GM04503 (cell line): ENCODE results near the gene ZBTB45.
"Not testable (repeated sequence)": the region's sequence is repeated elsewhere in the genome, so short reads cannot be mapped to it uniquely, and the experiment has no call there.

Experiments used
- DNase-seq: peaks from one replicate; pipeline ENCODE4 v3.0.0-alpha.2; 2012; ENCODE audit warnings: low read depth

The ZBTB45 gene

GRCh38 chr19:58554494-58555368, 35.1 kb upstream of the ZBTB45 start, which contains the start of gene CHMP2A:
TSS of gene CHMP2A (minus strand) at chr19:58555105. CDS start at chr19:58554212, 893 bp downstream.
- peak; percentile 67 for DNase-seq

DNA sequence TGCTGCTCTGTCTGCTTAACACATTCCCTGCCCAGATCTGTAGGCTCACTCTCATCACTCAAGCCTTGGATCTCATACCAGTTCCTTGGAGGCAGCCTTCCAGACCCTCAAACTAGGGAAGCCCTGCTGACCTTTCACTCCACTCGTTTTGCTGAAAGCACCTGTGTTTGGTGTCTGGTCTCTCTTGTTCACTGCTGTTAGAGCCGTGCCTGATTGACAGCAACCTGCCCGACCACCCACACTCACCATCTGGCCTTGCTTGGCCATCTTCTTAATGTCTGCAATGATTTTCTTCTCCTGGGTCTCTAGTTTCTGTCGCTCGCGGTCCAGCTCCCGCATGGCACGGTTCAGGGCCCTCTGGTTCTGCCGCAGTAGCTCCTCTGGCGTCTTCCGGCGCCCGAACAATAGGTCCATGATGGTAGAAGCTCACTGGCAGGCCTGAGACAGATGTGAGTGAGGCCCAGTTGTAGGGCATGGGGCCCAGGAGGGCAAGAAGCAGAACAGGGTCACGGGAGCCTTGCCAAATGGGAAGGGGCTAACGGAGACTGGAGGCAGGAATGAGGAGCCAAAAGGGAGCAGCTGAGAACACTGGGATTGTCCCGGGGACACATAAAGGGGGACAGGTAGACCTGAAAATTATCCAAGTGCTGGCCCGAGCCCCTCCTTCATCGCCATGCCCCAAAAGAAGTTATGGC, 34.3 kb upstream of the ZBTB45 start:
- no peak for DNase-seq

DNA sequence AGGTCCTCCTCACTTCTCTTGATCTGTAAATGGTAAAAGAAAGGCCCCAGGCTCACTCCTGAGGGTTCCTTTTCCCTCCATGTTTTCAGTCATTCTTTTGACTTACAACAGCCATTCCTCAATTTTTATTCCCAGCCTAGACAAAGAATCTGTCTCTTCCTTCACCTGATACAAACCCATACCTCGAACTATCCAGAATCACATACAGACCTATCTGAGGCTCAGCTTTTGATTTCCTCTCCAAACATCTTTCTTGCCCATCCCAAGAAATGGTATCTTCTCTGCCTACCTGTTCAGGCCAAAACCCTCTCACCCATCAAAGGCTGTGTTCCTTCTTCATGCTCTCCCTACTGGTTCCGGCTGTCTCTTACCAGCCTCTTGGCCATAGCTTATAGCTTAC, 33.0 kb upstream of the ZBTB45 start:
- DNase-seq = no peak

DNA sequence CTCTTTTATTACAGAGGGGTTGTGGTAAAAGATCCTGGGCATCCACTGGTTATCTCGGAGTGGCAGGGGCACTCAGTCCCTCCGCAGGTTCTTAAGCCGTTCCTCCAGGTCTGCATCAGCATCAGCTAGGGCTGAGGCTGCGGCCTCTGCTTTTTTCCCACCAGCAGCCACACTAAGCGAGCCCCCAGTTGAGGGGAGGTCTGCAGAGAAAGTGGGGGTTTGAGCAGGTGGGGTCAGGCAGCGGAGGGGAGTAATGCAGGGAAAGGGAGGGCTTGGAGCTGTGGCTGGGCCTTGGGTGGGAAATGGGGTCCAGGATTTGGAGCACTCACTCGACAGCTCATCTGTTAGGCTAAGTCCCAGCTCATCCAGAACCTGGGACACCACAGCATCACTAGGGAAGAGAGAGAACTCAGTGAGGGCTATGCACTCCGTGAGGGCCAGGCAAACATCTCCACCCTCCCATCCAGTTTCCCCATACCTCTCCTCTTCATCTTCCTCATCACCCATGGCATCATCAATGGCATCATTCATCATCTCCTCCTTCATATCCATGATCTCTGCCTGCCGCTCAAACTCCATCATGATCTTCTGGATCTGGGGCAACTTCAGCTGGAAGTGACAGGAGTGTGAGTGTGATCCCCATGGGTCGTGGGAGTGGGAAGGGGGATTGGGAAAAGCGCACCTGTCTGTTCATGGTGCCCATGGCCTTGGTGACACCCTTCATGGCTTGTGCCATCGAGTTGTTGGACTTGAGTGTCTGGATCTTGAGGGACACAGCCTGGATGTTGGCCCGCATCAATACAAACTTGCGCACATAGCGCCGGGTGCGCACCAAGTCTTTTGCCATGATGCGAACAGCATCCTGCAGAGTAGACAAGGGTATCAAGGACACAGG, 32.2 kb upstream of the ZBTB45 start:
- DNase-seq = no peak

DNA sequence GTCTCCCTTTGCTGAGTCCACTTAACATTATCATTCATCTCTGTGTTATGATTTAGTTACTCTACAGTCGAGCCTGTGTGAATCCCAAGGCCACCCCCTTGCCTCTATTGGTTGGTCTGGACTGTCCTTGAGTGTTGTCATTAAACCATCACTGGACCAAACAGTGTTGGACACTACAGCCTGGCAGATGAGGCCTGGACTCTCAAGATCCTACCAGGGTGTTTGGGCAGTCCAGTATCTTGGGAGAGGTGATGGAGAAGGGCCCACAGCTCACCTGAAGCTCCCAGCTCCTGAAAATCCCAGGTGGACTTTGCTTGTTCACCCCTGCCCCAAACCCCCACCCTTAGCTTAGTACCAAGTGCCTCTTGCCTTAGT, 31.5 kb upstream of the ZBTB45 start:
- DNase-seq = no peak

GRCh38 chr19:58550362-58551122, 30.9 kb upstream of the ZBTB45 start:
- no peak for DNase-seq

GRCh38 chr19:58549664-58550361, 30.2 kb upstream of the ZBTB45 start:
- no peak for DNase-seq

DNA sequence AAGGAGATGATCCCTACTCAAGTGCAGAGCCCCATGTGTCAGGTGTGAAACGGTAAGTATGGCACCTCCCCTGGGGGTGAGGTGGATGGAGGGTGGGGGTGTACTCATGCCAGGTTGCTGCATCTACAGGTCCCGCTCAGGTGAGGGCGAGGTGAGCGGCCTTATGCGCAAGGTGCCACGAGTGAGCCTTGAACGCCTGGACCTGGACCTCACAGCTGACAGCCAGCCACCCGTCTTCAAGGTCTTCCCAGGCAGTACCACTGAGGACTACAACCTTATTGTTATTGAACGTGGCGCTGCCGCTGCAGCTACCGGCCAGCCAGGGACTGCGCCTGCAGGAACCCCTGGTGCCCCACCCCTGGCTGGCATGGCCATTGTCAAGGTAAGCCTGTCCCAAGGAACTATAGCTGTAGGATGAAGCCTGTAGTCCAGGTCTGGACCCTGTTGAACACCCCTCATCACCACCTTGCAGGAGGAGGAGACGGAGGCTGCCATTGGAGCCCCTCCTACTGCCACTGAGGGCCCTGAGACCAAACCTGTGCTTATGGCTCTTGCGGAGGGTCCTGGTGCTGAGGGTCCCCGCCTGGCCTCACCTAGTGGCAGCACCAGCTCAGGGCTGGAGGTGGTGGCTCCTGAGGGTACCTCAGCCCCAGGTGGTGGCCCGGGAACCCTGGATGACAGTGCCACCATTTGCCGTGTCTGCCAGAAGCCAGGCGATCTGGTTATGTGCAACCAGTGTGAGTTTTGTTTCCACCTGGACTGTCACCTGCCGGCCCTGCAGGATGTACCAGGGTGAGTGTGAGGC, 29.5 kb upstream of the ZBTB45 start:
- no peak for DNase-seq

DNA sequence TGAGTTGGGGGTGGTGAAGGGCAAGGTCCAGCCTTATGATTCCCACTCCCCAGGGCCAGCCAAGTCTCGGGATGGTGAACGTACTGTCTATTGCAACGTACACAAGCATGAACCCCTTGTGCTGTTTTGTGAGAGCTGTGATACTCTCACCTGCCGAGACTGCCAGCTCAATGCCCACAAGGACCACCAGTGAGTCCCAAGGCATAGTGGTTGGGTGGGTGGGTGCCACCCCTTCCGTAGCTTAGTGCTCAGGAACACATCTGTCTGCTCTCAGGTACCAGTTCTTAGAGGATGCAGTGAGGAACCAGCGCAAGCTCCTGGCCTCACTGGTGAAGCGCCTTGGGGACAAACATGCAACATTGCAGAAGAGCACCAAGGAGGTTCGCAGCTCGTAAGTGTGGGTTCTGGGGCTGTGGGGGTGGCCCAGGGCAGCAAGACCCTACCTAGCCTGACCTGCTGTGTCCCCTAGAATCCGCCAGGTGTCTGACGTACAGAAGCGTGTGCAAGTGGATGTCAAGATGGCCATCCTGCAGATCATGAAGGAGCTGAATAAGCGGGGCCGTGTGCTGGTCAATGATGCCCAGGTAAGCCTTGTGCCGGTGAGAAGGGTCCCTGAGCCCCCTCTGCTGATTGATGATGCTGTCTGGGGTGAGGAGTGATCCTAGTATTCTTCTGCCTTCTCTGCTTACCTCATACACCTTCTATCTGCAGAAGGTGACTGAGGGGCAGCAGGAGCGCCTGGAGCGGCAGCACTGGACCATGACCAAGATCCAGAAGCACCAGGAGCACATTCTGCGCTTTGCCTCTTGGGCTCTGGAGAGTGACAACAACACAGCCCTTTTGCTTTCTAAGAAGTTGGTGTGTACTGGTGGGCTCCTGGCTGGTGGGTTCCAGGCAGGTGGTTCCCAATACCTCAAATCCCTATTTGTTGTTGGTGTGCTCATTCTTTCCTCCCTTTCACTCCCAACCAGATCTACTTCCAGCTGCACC, 28.0 kb upstream of the ZBTB45 start:
- DNase-seq = no peak

DNA sequence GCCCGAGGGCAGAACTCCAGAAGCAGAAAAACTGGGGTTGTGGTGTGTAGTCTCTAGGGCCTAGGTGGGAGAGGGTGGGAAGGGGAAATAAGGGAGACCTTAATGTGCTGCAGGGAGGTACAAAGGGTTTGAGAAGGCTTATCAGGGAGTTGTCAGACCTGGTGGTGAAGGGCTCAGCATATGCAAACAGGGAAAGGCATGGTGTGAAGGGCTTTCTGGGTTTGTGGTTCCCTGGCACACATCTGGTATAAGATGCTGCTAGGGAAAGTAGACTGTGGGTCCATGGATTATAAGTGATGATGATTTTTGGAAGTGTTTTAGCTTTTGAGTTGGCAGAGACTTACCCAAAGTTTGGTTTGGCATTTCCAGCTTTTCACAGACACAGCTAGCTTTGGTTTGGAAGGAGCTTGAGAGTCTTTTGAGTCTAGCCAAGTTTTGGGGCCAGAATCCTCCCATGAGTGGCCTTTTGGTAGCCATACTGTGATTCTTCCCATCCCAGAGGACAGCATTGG, 26.5 kb upstream of the ZBTB45 start:
- DNase-seq = no peak

- DNase-seq = no peak
Observed at GRCh38 chr19:58545286-58546018, 25.8 kb upstream of the ZBTB45 start.

DNA sequence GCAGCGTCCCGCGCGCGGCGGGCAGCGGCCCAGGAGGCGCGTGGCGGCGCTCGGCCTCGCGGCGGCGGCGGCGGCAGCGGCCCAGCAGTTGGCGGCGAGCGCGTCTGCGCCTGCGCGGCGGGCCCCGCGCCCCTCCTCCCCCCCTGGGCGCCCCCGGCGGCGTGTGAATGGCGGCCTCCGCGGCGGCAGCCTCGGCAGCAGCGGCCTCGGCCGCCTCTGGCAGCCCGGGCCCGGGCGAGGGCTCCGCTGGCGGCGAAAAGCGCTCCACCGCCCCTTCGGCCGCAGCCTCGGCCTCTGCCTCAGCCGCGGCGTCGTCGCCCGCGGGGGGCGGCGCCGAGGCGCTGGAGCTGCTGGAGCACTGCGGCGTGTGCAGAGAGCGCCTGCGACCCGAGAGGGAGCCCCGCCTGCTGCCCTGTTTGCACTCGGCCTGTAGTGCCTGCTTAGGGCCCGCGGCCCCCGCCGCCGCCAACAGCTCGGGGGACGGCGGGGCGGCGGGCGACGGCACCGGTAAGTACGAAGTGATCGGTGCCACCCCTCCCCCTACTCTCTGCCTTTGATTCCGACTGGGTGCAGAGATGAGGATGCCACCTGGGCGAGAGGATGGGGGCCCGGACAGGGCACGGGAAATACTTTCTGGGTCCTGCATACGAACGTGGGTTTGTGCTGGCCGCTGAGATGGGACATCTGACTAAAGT, 25.1 kb upstream of the ZBTB45 start:
- no peak for DNase-seq

DNA sequence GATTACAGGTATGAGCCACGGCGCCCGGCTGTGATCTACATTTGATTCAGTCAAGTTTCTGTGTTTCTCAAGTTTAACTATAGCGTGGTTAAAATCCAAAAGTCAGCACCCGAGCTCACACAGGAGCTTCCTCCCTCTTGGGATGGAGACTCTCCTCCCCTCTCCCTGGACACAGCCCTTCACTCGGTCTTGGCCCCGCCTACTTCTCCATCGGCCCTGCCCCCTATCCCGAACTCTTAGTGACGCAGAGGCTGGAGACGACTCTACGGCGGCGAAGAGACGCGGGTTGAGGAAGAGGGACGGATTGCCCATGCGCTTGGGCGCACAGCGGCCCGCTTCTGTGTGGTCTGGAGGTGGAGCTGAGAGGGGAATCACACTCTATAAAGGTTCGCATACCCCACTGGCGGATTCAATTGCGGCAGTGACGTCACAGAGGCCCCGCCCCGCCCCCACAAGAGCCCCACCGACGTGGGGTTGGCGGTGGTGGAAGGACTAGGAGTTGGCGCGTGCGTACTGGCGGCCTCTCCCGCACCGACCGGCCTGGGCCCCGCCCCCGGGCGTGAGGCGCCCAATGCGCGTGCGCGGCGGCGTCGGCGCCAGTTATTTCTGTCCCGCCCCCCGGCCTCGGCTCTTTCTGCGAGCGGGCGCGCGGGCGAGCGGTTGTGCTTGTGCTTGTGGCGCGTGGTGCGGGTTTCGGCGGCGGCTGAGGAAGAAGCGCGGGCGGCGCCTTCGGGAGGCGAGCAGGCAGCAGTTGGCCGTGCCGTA, 24.4 kb upstream of the ZBTB45 start, which contains the start of gene TRIM28:
TSS of gene TRIM28 (plus strand) at position 239 of the 765 bp plus-strand sequence. CDS start 694 bp downstream, outside the sequence.
- peak; percentile 95 for DNase-seq

GRCh38 chr19:58542641-58543372, 23.2 kb upstream of the ZBTB45 start:
- DNase-seq = not testable (repeated sequence)

DNA sequence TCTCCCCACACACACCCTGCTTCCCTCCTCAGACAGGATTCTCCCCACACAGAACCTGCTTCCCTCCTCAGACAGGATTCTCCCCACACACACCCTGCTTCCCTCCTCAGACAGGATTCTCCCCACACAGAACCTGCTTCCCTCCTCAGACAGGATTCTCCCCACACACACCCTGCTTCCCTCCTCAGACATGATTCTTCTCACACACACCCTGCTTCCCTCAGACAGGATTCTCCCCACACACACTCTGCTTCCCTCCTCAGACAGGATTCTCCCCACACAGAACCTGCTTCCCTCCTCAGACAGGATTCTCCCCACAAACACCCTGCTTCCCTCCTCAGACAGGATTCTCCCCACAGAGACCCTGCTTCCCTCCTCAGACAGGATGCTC, 19.6 kb upstream of the ZBTB45 start:
- not testable (repeated sequence) for DNase-seq
